H9 (cell line): Measurements from ENCODE around the gene TNIP1. TPM values are rescaled to one million over a fixed set of nuclear protein-coding genes. Genes with fewer than 3 reads are reported as not detected.

Source experiments
- DNase-seq: peaks from one replicate; pipeline ENCODE4 v3.0.0-alpha.2; 2017
- H2AFZ ChIP-seq: one replicate; pipeline ENCODE4 v1.6.1; 2013; ENCODE audit warnings: mild to moderate bottlenecking, low read length, control low read depth, moderate library complexity
- H2AK5ac ChIP-seq: 2 replicates; pipeline ENCODE4 v1.6.1; 2013; ENCODE audit warnings: low read length, control low read depth, mixed read lengths; ENCODE audit not compliant: insufficient read length
- H2BK120ac ChIP-seq: one replicate; pipeline ENCODE4 v1.6.1; 2013; ENCODE audit warnings: low read depth, mild to moderate bottlenecking, low read length, control low read depth, inconsistent platforms; ENCODE audit not compliant: poor library complexity, severe bottlenecking
- H2BK12ac ChIP-seq: 2 replicates; pipeline ENCODE4 v1.6.1; 2013; ENCODE audit warnings: low read length, control low read depth, mixed read lengths, low read depth; ENCODE audit not compliant: insufficient read length
- H2BK15ac ChIP-seq: 2 replicates; pipeline ENCODE4 v1.6.1; 2013; ENCODE audit warnings: low read depth, low read length, control low read depth
- H2BK20ac ChIP-seq: one replicate; pipeline ENCODE4 v1.6.1; 2013; ENCODE audit warnings: low read depth, mild to moderate bottlenecking, low read length, control low read depth, inconsistent platforms; ENCODE audit not compliant: poor library complexity, severe bottlenecking
- H2BK5ac ChIP-seq: 2 replicates; pipeline ENCODE4 v1.6.1; 2013; ENCODE audit warnings: low read length, control low read depth, mixed read lengths; ENCODE audit not compliant: insufficient read length
- H3K14ac ChIP-seq: 2 replicates; pipeline ENCODE4 v1.6.1; 2013; ENCODE audit warnings: low read length, control low read depth; ENCODE audit not compliant: insufficient read depth
- H3K18ac ChIP-seq: 2 replicates; pipeline ENCODE4 v1.6.1; 2013; ENCODE audit warnings: low read depth, mild to moderate bottlenecking, mixed read lengths, low read length, control low read depth; ENCODE audit not compliant: insufficient read length
- H3K23ac ChIP-seq: 2 replicates; pipeline ENCODE4 v1.6.1; 2013; ENCODE audit warnings: low read length, control low read depth, mixed read lengths, low read depth; ENCODE audit not compliant: insufficient read length
- H3K23me2 ChIP-seq: 2 replicates; pipeline ENCODE4 v1.6.1; 2013; ENCODE audit warnings: low read depth, mild to moderate bottlenecking, mixed read lengths, low read length, control low read depth; ENCODE audit not compliant: insufficient read length, poor library complexity, severe bottlenecking
- H3K27ac ChIP-seq: 2 replicates; pipeline ENCODE4 v1.5.1; 2013; ENCODE audit warnings: low read length, control low read depth, mixed read lengths, low read depth; ENCODE audit not compliant: insufficient read length
- H3K27me3 ChIP-seq: 2 replicates; pipeline ENCODE4 v1.6.1; 2013; ENCODE audit warnings: low read length, control low read depth, inconsistent platforms; ENCODE audit not compliant: insufficient read depth
- H3K4ac ChIP-seq: 2 replicates; pipeline ENCODE4 v1.6.1; 2013; ENCODE audit warnings: low read depth, mild to moderate bottlenecking, control low read depth, inconsistent platforms, low read length, moderate library complexity
- H3K4me1 ChIP-seq: 2 replicates; pipeline ENCODE4 v1.6.1; 2013; ENCODE audit warnings: low read length, control low read depth, inconsistent platforms; ENCODE audit not compliant: insufficient read depth
- H3K4me2 ChIP-seq: 2 replicates; pipeline ENCODE4 v1.6.1; 2013; ENCODE audit warnings: low read length, control low read depth, mixed read lengths; ENCODE audit not compliant: insufficient read length, insufficient read depth
- H3K56ac ChIP-seq: 2 replicates; pipeline ENCODE4 v1.6.1; 2013; ENCODE audit warnings: low read depth, mild to moderate bottlenecking, mixed read lengths, low read length, control low read depth; ENCODE audit not compliant: insufficient read length
- H3K79me1 ChIP-seq: 2 replicates; pipeline ENCODE4 v1.6.1; 2013; ENCODE audit warnings: low read depth, mild to moderate bottlenecking, moderate library complexity, low read length, control low read depth, inconsistent platforms; ENCODE audit not compliant: insufficient read depth, poor library complexity, severe bottlenecking
- H3K79me2 ChIP-seq: 2 replicates; pipeline ENCODE4 v1.6.1; 2013; ENCODE audit warnings: low read length, control low read depth, inconsistent platforms; ENCODE audit not compliant: insufficient read depth
- H3K9ac ChIP-seq: 2 replicates; pipeline ENCODE4 v1.6.1; 2013; ENCODE audit warnings: low read length, control low read depth, mixed read lengths; ENCODE audit not compliant: insufficient read length; ENCODE audit errors: extremely low read depth
- H3K9me3 ChIP-seq: one replicate; pipeline ENCODE4 v1.6.1; 2013; ENCODE audit warnings: low read depth, low read length, inconsistent platforms; ENCODE audit not compliant: control insufficient read depth
- H3T11ph ChIP-seq: one replicate; pipeline ENCODE4 v1.6.1; 2013; ENCODE audit warnings: mild to moderate bottlenecking, low read length, control low read depth, inconsistent platforms
- H4K20me1 ChIP-seq: one replicate; pipeline ENCODE4 v1.6.1; 2013; ENCODE audit not compliant: control insufficient read depth, insufficient read length, insufficient read depth
- H4K5ac ChIP-seq: 2 replicates; pipeline ENCODE4 v1.6.1; 2013; ENCODE audit warnings: low read depth, mild to moderate bottlenecking, mixed read lengths, low read length, control low read depth; ENCODE audit not compliant: insufficient read length
- H4K8ac ChIP-seq: replicated peaks from 2 replicates; pipeline ENCODE4 v1.6.1; 2013; ENCODE audit warnings: low read length, control low read depth, mixed read lengths, low read depth; ENCODE audit not compliant: insufficient read length
- H4K91ac ChIP-seq: 2 replicates; pipeline ENCODE4 v1.6.1; 2013; ENCODE audit warnings: low read depth, mild to moderate bottlenecking, moderate library complexity, mixed read lengths, low read length, control low read depth; ENCODE audit not compliant: insufficient read length
- H3K27ac Mint-ChIP-seq, 3 experiments: 2 replicates in 2 of 3; 3 replicates in 1 of 3; pipeline ENCODE4 v1.8.0; 2020 to 2021; ENCODE audit warnings: mixed read lengths in 3 of 3, mild to moderate bottlenecking in 1 of 3, moderate library complexity in 1 of 3
- H3K27me3 Mint-ChIP-seq: 2 replicates; pipeline ENCODE4 v1.8.0; 2021; ENCODE audit warnings: low read depth, mild to moderate bottlenecking, moderate library complexity, mixed read lengths
- H3K36me3 Mint-ChIP-seq, 3 experiments: 2 replicates in 2 of 3; 3 replicates in 1 of 3; pipeline ENCODE4 v1.8.0; 2020 to 2021; ENCODE audit warnings: low read depth in 3 of 3, mixed read lengths in 3 of 3; ENCODE audit not compliant: insufficient read depth in 1 of 3
- H3K4me1 Mint-ChIP-seq, 2 experiments: 2 replicates each; pipeline ENCODE4 v1.8.0; 2020; ENCODE audit warnings: mixed read lengths in 2 of 2
- H3K4me3 Mint-ChIP-seq, 2 experiments: 2 replicates in 1 of 2; 3 replicates in 1 of 2; pipeline ENCODE4 v1.8.0; 2020 to 2021; ENCODE audit warnings: mild to moderate bottlenecking in 2 of 2, mixed read lengths in 2 of 2, moderate library complexity in 1 of 2
- H3K9me3 Mint-ChIP-seq, 2 experiments: 2 replicates in 1 of 2; 3 replicates in 1 of 2; pipeline ENCODE4 v1.8.0; 2020; ENCODE audit warnings: mild to moderate bottlenecking in 2 of 2, mixed read lengths in 2 of 2, moderate library complexity in 1 of 2
- WGBS: extraction: QIAGEN DNeasy Blood & Tissue Kit; methylation state at CpG from one replicate; pipeline ENCODE4 v1.1.7; 2013; ENCODE audit warnings: missing lambda C conversion rate, low lambda C conversion rate, mixed read lengths; ENCODE audit not compliant: insufficient read length; ENCODE audit errors: extremely low coverage; 5-methylcytosine and 5-hydroxymethylcytosine counted together
- total RNA-seq: library from RNA; stranded (reverse); gene quantifications from 2 replicates; pipeline ENCODE4 v1.2.1, GENCODE V29; 2021
- TF ChIP-seq, protein P1 (sequence below): fragments of 200-600 bp; sonication (generic); conservative IDR thresholded peaks from 3 replicates; pipeline ENCODE4 v1.8.0; 2021; ENCODE audit warnings: antibody characterized with exemption, mild to moderate bottlenecking

Gene TNIP1
- total RNA-seq, 1 experiment from 2014 or later, result 40.8 TPM

DNA sequence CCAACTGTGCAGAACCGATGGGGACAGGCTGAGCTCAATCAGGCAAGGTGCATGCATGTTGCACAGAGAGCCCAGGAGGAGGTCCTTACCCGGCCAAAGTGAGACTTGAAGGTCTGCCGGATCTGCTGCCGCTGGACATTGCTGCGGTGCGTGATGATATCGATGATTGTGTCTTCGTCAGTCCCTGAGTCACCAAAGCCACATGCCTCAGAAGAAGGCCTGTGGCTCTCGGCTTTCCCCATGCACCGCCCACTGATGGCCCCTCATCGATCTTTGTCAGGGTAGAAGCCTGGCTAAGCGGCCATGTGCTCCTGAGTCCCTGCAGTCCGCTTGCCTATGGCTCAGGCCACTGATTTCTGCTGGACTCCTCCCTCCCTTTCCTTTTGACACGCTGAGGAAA, 42.0 kb upstream of the TNIP1 start:
- no peak overlapping the region for H4K5ac ChIP-seq
- H2AK5ac ChIP-seq, result no peak overlapping the region
- H4K20me1 ChIP-seq, result no peaks in the 10 kb centered on the region
- Mint-ChIP-seq H3K27me3 (no peaks in the 10 kb centered on the region), H3K9me3 (no peaks in the 10 kb centered on the region; a peak in 1 of 5 replicates), H3K4me1 (peaks cover 12% of the 10 kb centered on the region in 2 experiments), H3K27ac (no peak overlapping the region), H3K4me3 (no peak overlapping the region), H3K36me3 (peaks cover 10 to 60% (median 54%) of the 10 kb centered on the region in 3 experiments; a peak in 6 of 7 replicates)
- H3K23me2 ChIP-seq, result no peaks in the 10 kb centered on the region
- H3K18ac ChIP-seq, result no peak overlapping the region
- no peaks in the 10 kb centered on the region for H3K4me1 ChIP-seq
- no peak overlapping the region for H3T11ph ChIP-seq
- H3K9ac ChIP-seq, result no peak overlapping the region
- H3K14ac ChIP-seq, result no peak overlapping the region
- H3K27me3 ChIP-seq, result no peaks in the 10 kb centered on the region
- no peak overlapping the region for H3K56ac ChIP-seq
- no peak overlapping the region for H3K27ac ChIP-seq
- H2BK15ac ChIP-seq, result no peak overlapping the region
- no peak overlapping the region for H2BK5ac ChIP-seq
- no peak overlapping the region for H4K8ac ChIP-seq
- no peak overlapping the region for H2BK12ac ChIP-seq
- no peak for DNase-seq
- TF ChIP-seq, protein P1, sequence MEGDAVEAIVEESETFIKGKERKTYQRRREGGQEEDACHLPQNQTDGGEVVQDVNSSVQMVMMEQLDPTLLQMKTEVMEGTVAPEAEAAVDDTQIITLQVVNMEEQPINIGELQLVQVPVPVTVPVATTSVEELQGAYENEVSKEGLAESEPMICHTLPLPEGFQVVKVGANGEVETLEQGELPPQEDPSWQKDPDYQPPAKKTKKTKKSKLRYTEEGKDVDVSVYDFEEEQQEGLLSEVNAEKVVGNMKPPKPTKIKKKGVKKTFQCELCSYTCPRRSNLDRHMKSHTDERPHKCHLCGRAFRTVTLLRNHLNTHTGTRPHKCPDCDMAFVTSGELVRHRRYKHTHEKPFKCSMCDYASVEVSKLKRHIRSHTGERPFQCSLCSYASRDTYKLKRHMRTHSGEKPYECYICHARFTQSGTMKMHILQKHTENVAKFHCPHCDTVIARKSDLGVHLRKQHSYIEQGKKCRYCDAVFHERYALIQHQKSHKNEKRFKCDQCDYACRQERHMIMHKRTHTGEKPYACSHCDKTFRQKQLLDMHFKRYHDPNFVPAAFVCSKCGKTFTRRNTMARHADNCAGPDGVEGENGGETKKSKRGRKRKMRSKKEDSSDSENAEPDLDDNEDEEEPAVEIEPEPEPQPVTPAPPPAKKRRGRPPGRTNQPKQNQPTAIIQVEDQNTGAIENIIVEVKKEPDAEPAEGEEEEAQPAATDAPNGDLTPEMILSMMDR, result no peak
- H3K79me1 ChIP-seq, result no peaks in the 10 kb centered on the region
- H3K9me3 ChIP-seq, result no peaks in the 10 kb centered on the region
- H2BK20ac ChIP-seq, result no peak overlapping the region
- no peak overlapping the region for H2BK120ac ChIP-seq
- H3K79me2 ChIP-seq, result no peaks in the 10 kb centered on the region
- H4K91ac ChIP-seq, result no peak overlapping the region
- H3K4me2 ChIP-seq, result no peak overlapping the region
- H2AFZ ChIP-seq, result no peak overlapping the region
- H3K4ac ChIP-seq, result no peak overlapping the region
- WGBS, result no CpG with 5 or more reads among the region's 14 CpGs
- H3K23ac ChIP-seq, result no peak overlapping the region
